Fibroblast of lung (primary cell): Measurements from ENCODE around the gene RS1. TPM values are rescaled to one million over a fixed set of nuclear protein-coding genes. Genes with fewer than 3 reads are reported as not detected.

Source experiments
- DNase-seq, 2 donors: peaks; one replicate each; pipeline versions ENCODE4 v3.0.0 to v3.0.0-alpha.2; 2010; ENCODE audit warnings: low read depth in 2 of 2
- H2AFZ ChIP-seq: 2 replicates; pipeline ENCODE4 v1.5.1; 2012; ENCODE audit warnings: low read length, control low read depth, inconsistent platforms
- H3K27ac ChIP-seq: 2 replicates; pipeline ENCODE4 v1.5.1; 2011; ENCODE audit warnings: low read length, control low read depth; ENCODE audit not compliant: insufficient read depth
- H3K27me3 ChIP-seq: 2 replicates; pipeline ENCODE4 v1.5.1; 2011; ENCODE audit warnings: mild to moderate bottlenecking, low read length; ENCODE audit not compliant: control insufficient read depth, insufficient read depth
- H3K36me3 ChIP-seq: 2 replicates; pipeline ENCODE4 v1.5.1; 2011; ENCODE audit warnings: low read length; ENCODE audit not compliant: control insufficient read depth, insufficient read depth
- H3K4me1 ChIP-seq: 2 replicates; pipeline ENCODE4 v1.5.1; 2011; ENCODE audit warnings: low read length; ENCODE audit not compliant: control insufficient read depth, insufficient read depth; ENCODE audit errors: extremely low read depth
- H3K4me2 ChIP-seq: 2 replicates; pipeline ENCODE4 v1.5.1; 2011; ENCODE audit warnings: low read length, control low read depth; ENCODE audit not compliant: insufficient read depth; ENCODE audit errors: extremely low read depth
- H3K4me3 ChIP-seq, 4 experiments: fragments of 200-600 bp in 1 of 4; sonication (generic) in 1 of 4; replicated peaks in 1 of 4; 2 replicates each; pipeline ENCODE4 v1.5.1; 2011 to 2016; ENCODE audit warnings: low read length in 4 of 4, low read depth in 3 of 4, mild to moderate bottlenecking in 3 of 4, control low read depth in 2 of 4, inconsistent platforms in 1 of 4, mixed read lengths in 1 of 4; ENCODE audit not compliant: insufficient read depth in 1 of 4; ENCODE audit errors: control extremely low read depth in 1 of 4
- H3K79me2 ChIP-seq: 2 replicates; pipeline ENCODE4 v1.5.1; 2012; ENCODE audit warnings: mild to moderate bottlenecking, low read length, inconsistent platforms; ENCODE audit not compliant: control insufficient read depth, insufficient read depth
- H3K9ac ChIP-seq: 2 replicates; pipeline ENCODE4 v1.5.1; 2011; ENCODE audit warnings: mild to moderate bottlenecking, low read length, control low read depth; ENCODE audit not compliant: insufficient read depth
- H3K9me3 ChIP-seq: 2 replicates; pipeline ENCODE4 v1.5.1; 2012; ENCODE audit warnings: low read depth, low read length; ENCODE audit not compliant: control insufficient read depth, insufficient read depth
- H4K20me1 ChIP-seq: 2 replicates; pipeline ENCODE4 v1.5.1; 2011; ENCODE audit warnings: low read length; ENCODE audit not compliant: control insufficient read depth, insufficient read depth; ENCODE audit errors: extremely low read depth
- CTCF ChIP-seq, 2 donors: IDR thresholded peaks in 1 of 2; conservative IDR thresholded peaks in 1 of 2; 1 replicate in 1 of 2; 2 replicates in 1 of 2; pipeline ENCODE4 v1.5.1; 2011 to 2012; ENCODE audit warnings: low read length in 2 of 2, control low read depth in 1 of 2, inconsistent platforms in 1 of 2, low read depth in 1 of 2, mild to moderate bottlenecking in 1 of 2
- EZH2 ChIP-seq: IDR thresholded peaks from 2 replicates; pipeline ENCODE4 v1.5.1; 2012; ENCODE audit warnings: low read length, control low read depth, mild to moderate bottlenecking; ENCODE audit errors: missing control alignments
- polyA plus RNA-seq, 2 donors: library from polyadenylated mRNA; depleted of rRNA in 1 of 2; stranded (reverse) in 1 of 2; unstranded in 1 of 2; fragments of >200 nt; gene quantifications; 2 replicates each; pipeline ENCODE4 v1.2.1, GENCODE V29; 2011 to 2012; ENCODE audit warnings: missing spikeins in 1 of 2
- total RNA-seq: library from RNA; depleted of rRNA; stranded (reverse); fragments of >200 nt; gene quantifications from 2 replicates; pipeline ENCODE4 v1.2.1, GENCODE V29; 2014

The RS1 gene
- total and polyA plus RNA-seq, 2 donors (not counting 1 experiment from before 2014, with no cell fraction given), result not detected

GRCh38 chrX:18682979-18683387 lies 11.1 kb upstream of the RS1 start:
- TF ChIP-seq CTCF (conservative IDR thresholded peaks at IDR 0.05 in 1 of 2, IDR thresholded peaks at IDR 0.05 in 1 of 2; ENCODE audit: low read depth in 1 of 2, low read length in 2 of 2) (no peak), EZH2 (no peak)
- H3K9ac ChIP-seq, result no peak overlapping the region
- no peaks in the 10 kb centered on the region for H3K4me1 ChIP-seq
- no peaks in the 10 kb centered on the region for H4K20me1 ChIP-seq
- H3K27me3 ChIP-seq, result no peaks in the 10 kb centered on the region
- H3K4me3 ChIP-seq, result no peak overlapping the region
- DNase-seq, result no peak
- H3K36me3 ChIP-seq, result no peaks in the 10 kb centered on the region
- no peak overlapping the region for H3K27ac ChIP-seq
- no peak overlapping the region for H2AFZ ChIP-seq
- H3K4me2 ChIP-seq, result no peak overlapping the region
- H3K79me2 ChIP-seq, result no peaks in the 10 kb centered on the region
- no peaks in the 10 kb centered on the region for H3K9me3 ChIP-seq

- H3K79me2 ChIP-seq, result no peaks in the 10 kb centered on the region
- no peak overlapping the region for H3K27ac ChIP-seq
- no peaks in the 10 kb centered on the region for H3K27me3 ChIP-seq
- no peak overlapping the region for H2AFZ ChIP-seq
- DNase-seq, result no peak
- TF ChIP-seq CTCF (conservative IDR thresholded peaks at IDR 0.05 in 1 of 2, IDR thresholded peaks at IDR 0.05 in 1 of 2; ENCODE audit: low read depth in 1 of 2, low read length in 2 of 2), result no peak
- TF ChIP-seq EZH2, result no peak
- no peaks in the 10 kb centered on the region for H3K4me1 ChIP-seq
- no peaks in the 10 kb centered on the region for H4K20me1 ChIP-seq
- H3K9ac ChIP-seq, result no peak overlapping the region
- H3K36me3 ChIP-seq, result no peaks in the 10 kb centered on the region
- no peak overlapping the region for H3K4me3 ChIP-seq
- H3K9me3 ChIP-seq, result no peaks in the 10 kb centered on the region
- no peak overlapping the region for H3K4me2 ChIP-seq
These were observed 10.1 kb upstream of the RS1 start for GRCh38 chrX:18681996-18682395.

GRCh38 chrX:18677161-18677869 lies 5.4 kb upstream of the RS1 start:
- DNase-seq, result no peak
- no peak overlapping the region for H2AFZ ChIP-seq
- H3K4me3 ChIP-seq, result no peak overlapping the region
- no peaks in the 10 kb centered on the region for H4K20me1 ChIP-seq
- H3K27ac ChIP-seq, result no peak overlapping the region
- no peaks in the 10 kb centered on the region for H3K9me3 ChIP-seq
- H3K4me2 ChIP-seq, result no peak overlapping the region
- H3K36me3 ChIP-seq, result no peaks in the 10 kb centered on the region
- TF ChIP-seq CTCF (conservative IDR thresholded peaks at IDR 0.05 in 1 of 2, IDR thresholded peaks at IDR 0.05 in 1 of 2; ENCODE audit: low read depth in 1 of 2, low read length in 2 of 2) (no peak), EZH2 (no peak)
- no peak overlapping the region for H3K9ac ChIP-seq
- no peaks in the 10 kb centered on the region for H3K4me1 ChIP-seq
- H3K79me2 ChIP-seq, result no peaks in the 10 kb centered on the region
- no peaks in the 10 kb centered on the region for H3K27me3 ChIP-seq
